Astrocyte (in vitro differentiated cells and primary cell): ENCODE data around the gene NCK2.

ENCODE experiments used
- EZH2 ChIP-seq: IDR thresholded peaks from 2 replicates; pipeline ENCODE4 v1.6.1; 2012; ENCODE audit warnings: mild to moderate bottlenecking, low read length, inconsistent platforms; ENCODE audit not compliant: insufficient read depth
- TF ChIP-seq, protein P1 (sequence below): IDR thresholded peaks from 2 replicates; pipeline ENCODE4 v1.5.1; 2011; ENCODE audit warnings: low read depth, mild to moderate bottlenecking, inconsistent platforms, low read length, moderate library complexity; ENCODE audit not compliant: insufficient read depth

DNA sequence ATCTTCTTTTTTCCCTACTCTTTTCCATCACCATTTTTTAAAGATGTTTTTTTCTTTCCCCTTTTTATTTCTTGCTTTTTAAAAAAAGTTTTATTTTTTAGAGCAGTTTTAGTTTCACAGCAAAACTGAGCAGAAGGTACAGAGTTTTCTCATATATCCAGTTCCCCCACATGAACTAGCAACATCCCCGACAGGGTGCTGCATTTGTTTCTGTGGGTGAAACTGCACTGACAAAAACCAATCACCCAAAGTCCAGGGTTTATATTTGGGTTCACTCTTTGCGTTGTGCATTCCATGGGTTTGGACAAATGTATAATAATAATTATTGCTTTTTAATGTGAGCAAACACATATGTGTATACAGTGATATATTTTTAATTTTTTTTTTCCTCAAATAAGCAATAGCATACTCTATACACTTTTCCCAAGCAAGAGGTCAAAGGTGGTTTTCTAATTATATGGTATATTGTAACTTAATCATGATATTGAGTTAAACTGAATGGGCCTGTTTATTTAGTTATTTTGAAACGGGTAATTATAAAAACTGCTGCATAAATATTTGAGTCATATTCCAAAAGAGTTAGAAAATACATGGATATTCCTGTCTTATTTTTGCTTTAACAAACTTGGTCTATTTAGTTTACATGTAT is 50.3 kb downstream of the NCK2 start:
- TF ChIP-seq, protein P1, sequence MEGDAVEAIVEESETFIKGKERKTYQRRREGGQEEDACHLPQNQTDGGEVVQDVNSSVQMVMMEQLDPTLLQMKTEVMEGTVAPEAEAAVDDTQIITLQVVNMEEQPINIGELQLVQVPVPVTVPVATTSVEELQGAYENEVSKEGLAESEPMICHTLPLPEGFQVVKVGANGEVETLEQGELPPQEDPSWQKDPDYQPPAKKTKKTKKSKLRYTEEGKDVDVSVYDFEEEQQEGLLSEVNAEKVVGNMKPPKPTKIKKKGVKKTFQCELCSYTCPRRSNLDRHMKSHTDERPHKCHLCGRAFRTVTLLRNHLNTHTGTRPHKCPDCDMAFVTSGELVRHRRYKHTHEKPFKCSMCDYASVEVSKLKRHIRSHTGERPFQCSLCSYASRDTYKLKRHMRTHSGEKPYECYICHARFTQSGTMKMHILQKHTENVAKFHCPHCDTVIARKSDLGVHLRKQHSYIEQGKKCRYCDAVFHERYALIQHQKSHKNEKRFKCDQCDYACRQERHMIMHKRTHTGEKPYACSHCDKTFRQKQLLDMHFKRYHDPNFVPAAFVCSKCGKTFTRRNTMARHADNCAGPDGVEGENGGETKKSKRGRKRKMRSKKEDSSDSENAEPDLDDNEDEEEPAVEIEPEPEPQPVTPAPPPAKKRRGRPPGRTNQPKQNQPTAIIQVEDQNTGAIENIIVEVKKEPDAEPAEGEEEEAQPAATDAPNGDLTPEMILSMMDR: no peak
- no peak for TF ChIP-seq EZH2
